GM21723 (cell line): Measurements from ENCODE around the gene RPS6KA2.

Experiments
- ATAC-seq: cut with Tn5 transposase; IDR thresholded peaks from one replicate; pipeline ENCODE4 v1.9.1; 2021; ENCODE audit warnings: mild to moderate bottlenecking, moderate library complexity; ENCODE audit not compliant: unreplicated experiment

RPS6KA2 gene

DNA sequence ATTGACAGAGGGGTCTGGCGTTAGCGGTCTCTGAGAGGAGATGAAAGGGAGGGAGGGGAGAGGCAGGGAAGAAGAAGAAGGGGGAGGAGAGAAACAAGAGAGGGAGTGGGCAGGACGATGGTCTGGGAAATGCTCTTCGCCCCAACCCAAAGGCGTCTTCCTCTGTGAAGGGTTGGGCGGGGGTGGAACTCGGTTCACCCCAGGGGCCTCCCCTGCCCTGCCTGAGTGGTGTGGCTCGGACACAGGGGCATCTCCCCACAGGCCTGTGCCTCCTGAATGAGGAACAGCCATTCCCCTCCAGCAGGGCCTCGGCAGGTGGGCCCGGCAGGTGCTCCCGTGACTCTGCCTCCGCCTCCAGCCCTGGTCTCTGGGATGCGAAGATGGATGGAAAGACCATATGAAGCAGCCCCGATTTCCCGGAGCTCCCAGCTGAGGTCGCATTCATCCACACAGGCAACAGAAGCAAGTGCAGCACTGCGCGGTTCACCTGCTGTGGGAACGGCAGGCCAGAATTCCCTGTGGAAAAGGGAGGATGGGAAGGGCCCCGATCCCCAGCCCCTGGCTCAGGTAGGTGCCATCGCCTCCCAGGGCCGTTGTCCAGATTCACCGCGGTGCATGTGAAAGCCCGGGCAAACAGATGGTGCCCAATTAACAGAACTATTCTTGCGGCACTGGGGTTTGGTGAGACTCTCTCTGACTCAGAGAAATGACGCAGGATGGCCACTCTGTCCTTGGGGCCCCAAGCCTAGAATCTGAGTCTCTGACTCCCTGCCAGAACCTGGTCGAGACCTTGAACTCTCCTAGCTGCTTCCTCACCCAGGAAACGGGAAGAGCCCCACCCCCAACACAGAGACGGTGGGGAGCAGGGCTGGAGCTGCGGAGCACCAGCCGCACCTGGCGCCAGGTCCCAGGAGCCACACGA lies 29.4 kb upstream of the RPS6KA2 start:
- ATAC-seq, result no peak

DNA sequence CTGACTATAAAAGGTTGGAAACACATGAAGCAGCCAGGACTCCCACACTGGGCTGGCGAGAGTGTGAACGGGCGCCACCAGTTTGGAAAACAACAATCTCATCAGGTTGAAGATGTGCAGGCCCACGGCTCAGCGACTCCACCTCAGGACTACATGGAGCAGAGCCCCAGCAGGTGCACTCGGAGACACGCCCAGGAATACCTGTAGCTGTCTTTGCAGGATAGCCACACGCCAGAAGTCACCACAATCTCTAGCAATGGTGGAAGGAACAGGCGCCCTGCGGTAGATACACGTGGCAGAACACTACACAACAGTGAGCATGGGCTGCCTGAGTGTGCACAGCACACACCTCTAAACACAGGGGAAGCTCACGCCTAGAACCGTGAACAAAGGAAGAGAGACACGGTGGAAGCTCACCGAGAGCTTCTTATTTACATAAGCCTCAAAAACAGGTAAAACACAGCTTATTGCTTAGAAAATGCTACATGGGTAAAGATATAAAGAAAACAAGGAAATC lies 28.7 kb upstream of the RPS6KA2 start:
- ATAC-seq, result no peak

DNA sequence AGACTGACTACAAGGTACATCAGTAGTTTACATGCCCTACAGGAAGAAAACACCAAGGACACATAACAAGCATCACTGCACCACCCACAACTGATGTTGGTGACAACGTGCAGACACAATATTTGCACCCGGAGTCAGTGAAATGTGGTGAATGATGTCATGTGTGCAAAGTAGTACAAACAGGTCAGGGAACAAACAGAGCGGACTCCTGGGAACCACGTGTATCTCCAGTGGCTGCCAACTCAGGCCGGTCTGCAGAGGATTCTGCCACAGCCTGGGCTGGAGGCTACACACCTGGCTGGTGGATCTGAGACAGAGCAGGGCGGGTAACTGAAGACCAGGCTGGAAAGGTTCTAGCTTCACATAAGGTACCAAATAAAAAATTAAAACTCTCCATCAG lies 28.2 kb upstream of the RPS6KA2 start:
- no peak for ATAC-seq

DNA sequence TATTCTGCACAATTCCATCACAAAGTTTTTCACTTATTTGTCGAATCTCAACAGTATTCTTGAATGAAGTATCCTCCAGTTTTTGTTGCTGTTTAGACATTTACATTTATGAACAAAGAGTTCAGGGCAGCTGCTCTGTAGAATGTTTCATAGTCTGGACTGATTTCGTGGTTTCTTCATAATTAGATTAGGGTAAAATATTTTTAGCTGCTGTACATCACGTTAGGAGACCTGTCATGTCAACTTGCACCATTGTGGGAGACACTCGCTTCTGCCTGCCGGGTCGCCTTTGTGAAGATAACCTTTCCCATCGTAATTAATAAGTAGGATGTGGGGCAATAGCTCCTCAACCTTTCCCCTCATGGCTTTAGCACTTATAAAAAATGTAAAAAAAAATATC lies 27.5 kb upstream of the RPS6KA2 start:
- ATAC-seq, result no peak

DNA sequence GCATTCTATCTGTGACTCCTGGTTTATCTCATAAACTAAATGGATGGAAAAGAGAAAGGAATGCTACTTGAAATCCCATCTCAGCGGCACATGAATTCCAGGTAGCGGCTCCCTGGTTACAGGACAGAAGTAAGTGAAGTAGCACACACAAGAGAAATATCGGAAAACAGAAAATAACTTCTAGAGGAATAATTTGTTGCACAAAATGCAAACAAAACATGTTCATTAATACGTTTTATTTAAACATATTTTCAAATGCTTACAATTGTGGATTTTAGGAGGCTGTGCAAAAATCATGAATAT lies 26.5 kb upstream of the RPS6KA2 start:
- no peak for ATAC-seq

DNA sequence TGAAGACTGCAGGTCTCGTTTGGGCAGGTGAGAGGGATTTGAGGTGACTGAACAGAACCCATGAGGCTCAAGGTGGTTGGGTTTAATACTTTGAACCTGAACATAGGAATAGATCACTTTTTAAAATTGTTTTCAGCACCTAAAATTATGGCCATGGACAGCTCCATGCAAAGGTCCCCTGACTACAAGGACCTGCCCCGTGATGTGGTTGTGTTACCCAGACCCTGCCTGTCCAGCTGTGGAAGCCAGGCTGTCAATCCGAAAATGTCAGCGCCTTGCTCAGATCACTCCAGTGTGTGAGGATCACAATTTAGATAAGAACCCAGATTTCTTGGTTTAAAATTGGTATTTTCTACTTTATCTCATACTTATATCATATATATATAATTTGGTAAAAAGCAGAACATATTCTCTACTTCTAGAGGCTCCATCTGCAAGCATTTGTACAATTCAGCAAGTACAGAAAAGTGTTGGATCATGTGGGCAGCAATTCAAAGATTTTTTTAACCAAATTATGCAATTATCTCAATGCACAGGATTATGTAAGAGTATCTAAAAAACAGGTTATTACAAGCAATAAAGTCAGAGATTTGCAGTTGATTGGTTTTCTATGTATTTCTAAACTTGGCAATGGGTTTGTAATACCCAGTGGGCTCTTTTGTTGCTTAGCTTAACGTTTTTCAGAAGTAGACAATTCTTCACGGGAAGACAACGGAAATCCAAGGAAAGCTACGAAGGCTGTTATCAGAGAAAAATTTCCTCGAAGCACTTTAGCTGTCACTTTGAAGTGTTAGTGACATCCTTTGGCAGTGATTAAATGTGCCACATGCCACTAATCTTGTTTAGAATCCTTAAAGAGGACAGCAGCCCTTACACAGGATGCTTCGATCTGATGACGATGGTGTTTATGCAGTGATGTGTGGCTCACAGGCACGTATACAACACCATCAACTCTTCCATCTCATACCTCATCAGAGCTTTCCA lies 24.1 kb upstream of the RPS6KA2 start:
- no peak for ATAC-seq

DNA sequence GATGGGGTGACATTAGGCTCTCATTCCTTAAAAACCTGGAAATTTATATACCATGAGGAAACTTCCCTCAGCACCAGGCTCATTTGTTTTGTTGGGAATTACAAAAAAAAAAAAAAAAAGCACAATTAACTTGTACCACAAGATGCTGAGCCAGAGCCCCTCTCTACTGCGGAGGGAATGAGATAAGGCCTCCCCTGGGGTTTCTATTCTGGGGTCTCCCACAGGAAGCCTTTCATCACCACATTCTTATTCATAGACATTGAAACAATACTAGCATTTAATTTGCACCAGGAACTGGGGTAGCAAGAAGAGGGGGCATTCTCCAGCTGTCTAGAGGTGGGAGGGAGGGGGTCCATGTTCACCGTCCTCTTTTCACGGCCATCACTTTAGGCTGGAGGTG lies 23.0 kb upstream of the RPS6KA2 start:
- ATAC-seq, result no peak

DNA sequence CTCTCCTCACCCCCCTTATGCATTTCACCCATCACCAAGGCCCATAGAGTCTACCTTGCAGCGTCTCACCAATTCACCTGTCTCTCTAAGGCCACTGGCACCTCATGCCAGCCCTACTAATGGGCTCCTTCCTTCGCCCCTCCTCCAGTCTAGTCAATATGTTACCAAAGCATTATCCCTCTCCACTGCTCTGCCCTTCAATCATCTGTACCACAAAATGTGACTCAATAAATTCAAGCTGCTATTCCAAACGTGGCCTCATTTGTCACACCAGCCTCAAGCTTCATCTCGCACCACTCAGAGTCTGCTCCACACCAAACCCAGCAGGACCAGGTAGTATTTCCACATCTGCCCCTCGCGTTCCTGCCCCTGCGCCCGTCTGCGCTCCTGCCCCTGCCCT lies 21.8 kb upstream of the RPS6KA2 start:
- ATAC-seq, result no peak

DNA sequence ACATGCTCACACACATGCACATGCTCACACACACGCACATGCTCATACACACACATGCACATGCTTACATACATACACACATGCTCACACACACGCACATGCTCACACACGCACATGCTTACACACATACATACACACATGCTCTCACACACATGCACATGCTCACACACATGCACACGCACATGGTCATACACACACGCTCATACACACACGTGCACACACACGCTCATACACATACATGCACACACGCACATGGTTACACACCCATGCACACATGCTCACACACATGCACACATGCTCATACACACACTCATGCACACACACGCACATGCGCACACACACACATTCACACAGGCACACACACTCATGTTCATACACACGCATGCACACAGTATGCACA lies 20.8 kb upstream of the RPS6KA2 start:
- no peak for ATAC-seq

DNA sequence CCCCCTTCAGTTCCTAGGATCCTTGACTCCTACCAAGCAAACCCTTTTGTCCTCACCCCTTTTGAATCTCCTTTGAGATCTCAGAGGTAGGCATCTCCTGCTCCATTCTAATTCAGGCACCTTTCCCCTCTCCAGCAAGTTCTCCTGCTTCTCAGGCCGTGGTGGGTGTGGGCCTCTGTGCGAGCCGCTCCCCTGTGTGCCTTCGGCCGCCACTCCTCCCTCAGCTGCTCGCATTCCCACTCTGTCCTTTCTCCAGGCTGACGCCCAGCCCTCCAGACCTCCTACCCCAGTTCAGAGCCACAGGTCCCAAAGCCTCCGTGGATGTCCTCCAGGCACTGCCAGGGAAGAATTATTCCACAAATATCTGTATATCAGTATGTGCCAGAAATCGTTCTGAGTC lies 19.7 kb upstream of the RPS6KA2 start:
- ATAC-seq, result no peak

DNA sequence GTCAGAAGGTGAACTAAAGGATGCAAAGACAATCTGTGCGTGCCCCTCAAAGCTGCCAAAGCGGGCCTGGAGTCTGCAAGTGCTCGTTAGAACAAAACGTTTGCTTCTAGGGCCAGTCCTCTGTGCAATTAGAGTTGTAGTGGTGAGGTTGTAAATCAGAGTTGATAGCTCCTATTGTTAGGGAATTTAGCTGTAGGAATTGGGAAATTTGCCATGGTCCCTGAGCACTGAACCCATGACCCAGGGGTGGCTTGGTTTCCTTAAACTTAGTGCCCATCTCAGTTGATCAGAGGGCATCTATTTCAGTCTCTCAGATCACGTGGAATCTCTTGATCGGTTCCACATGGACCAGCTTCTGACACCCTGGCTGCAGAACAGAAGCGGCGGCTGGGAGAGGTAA lies 18.8 kb upstream of the RPS6KA2 start:
- no peak for ATAC-seq

DNA sequence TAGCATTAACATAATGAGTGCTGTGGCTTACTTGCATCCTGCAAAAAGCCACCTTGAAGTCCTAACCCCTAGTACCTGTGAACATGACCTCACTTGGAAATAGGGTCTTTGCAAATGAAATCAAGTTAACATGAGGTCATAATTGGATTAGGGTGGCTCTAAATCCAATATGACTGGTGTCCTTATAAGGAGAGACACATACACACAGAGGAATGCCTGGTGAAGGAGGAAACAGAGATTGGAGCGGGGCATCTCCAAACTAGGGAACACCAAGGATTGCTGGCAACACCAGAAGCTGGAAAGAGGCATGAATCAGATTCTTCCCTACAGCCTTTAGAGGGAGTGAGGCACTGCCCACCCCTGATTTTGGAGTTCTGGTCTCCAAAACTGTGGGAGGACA lies 17.6 kb upstream of the RPS6KA2 start:
- ATAC-seq, result no peak

DNA sequence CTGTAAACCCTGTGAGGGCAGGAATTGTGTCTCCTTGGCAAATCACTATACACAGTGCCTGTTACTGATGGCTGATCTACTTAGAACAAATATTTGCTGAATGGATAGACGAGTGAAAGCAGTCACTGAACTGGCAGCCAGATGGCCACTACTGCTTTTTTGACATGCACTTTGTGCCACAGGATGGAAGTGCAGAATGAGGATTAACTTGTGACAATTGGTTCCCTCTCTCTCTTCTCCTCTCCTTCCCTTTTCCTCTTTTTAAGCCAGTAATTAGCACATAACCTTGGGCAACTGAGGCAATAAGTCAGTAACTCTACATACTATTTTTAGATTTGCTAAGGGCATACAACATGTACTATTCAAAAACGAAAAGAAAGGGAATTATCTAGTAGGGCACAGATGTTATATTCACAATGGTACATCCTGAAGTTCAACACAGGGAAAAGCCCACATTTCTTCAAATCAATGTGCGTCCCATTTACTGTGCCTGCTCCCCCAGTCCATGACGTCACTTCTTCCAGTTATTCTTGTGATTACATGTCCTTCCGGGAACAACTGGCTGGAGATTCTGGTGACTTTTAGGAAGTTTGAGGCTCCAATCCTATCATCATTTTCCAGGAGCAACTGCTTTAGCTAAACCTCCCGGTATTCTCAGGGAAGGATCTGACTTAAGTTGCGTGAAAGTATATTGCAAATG lies 17.0 kb upstream of the RPS6KA2 start:
- no peak for ATAC-seq

DNA sequence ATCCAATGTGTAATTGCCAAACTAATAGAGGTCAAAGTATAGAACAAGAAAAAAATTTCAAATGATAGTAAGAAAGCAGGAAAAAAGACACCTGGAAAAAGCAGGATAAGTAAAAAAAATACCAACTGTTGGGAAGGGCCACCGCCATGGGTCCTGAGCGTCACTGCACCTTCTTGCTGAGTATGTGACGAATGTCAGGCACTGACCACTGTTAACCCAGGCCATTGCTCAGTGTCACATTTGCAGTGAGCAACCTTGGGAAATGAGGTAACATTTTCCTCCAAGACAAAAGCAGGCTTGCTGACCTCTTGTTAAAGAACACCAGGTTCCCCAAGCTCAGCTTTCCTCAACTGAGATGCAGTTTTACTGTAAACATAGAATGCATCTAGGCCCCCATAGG lies 15.6 kb upstream of the RPS6KA2 start:
- ATAC-seq, result no peak

DNA sequence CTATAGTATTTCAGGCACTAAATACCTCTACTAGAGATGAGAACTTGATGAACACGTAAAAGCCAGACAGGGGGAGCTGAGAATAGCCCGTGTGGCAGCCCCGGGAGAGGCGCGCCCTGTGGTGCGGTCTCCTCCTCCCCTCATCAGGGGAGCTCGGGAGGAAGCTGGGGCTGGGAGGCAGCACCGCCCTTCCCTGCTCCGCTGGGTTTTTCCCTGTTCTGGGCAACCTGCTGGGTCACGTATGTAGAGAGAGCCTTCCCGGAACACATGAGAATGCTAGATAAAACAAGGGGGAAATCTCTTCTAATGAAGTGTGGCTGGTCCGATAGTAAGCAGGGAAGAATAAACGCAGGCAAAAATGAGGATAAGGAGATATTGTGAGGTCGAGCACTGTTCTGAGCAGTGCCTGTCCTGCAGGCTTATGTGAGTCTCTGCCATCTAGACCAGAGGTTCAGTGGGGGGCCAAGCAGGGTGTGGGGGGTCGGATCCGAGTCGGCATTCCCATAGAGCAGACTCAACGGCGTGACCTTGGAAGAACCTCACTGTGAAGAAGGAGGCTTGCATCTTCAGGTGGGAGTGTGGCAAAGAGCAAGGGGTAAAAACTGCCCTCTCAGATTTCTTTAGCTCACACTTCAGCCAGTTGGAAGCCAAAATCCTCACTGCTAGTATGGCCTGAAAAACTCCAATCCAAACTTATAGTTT lies 13.4 kb upstream of the RPS6KA2 start:
- peak; percentile 72 for ATAC-seq

DNA sequence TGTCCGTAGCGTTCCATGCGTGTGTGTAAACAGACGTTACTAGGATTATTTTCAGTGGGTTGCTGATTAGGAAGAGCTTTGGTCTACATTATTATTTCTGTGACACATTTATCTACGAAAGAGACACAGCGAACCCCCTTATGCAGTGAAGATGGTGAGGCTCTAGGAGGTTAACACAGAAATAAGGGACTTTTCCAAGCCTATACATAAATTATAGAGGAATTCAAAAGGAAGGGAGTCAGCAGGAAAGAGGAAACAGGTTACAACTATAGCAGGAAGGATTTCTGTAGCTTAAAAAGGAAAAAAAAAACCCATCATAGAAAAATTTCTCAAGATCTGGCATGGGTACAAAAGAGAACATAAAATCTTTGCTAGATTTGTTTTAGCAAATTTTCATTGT lies 12.9 kb upstream of the RPS6KA2 start:
- no peak for ATAC-seq

DNA sequence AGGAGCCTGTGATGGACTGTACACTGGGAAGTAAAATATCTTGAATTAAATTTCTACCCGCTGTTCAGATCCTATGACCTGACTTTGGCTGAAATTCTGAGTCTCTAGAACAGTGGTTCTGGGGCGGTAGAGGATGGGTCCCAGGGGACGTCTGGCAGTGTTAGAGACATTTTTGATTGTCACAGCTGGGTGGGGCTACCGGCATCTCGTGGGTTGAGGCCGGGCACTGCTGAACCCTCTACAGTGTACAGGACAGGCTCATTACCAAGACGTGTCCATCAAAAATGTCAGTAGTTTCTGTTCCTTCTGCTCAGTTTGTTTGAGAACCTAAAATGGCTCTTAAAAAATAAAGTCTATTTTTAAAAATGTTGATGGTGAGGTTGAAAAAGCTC lies 11.5 kb upstream of the RPS6KA2 start:
- no peak for ATAC-seq

DNA sequence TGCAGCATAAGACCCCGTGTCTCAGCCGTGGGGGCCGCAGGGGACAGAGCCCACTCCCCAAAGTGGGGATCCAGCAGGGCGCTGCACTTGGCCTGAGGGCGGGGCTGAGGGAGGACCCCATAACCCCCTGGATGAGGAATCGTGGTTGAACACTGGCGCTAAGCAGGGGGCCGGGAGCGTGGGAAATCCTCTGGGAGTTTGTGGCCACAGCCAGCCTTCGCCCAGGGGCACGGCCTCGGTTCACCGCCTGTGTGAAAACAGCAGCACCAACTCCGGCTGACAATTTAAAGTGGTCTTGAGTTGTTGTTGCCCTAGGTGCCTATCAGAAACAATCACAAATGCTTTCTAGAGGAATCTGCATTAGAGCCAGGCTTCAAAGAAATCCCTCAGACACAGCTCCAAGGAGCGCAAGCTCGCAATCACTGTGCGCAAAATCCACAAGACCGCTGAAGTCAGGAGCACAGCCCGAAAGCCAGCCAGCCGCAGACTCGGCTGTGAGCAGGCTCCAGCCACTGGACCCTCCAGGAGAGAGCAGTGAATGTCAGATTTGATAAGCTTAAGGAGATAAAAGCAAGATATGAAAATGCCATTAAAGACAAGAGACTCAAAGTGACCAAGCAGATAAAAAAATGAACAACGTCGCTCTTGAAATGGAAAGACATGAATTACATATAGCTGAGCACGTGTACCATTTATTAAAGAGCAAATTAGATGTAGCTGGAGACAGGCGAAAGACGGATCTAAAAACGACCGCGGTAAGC lies 10.9 kb upstream of the RPS6KA2 start:
- ATAC-seq, result no peak

DNA sequence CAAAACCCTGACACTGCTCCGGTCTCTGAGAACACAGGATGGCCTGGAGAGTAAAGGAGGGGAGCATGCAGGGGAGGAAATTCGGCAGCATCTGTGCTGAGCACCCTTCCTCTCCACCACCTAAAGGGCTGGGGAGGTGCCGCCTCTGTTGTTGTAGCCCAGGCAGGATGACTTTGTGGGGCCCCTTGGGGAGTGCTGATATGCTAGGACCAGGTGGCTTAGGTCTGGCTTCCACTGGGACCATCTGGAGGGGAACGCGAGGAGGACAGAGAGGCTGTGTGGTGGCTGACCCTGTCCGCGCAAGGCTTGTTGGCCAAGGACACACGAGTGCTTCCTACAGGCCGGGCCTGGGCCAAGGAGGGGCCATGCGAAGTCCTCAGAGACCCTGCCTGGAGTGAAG lies 9.9 kb upstream of the RPS6KA2 start:
- no peak for ATAC-seq
